ENCODE results near the gene ICAM4.

GRCh38 chr19:10294368-10294697, 7.6 kb downstream of the ICAM4 start:
- TF ChIP-seq CTCF (IDR thresholded peaks at IDR 0.05) (no peak), POLR2A (IDR thresholded peaks at IDR 0.05) (no peak), POLR2AphosphoS5 (IDR thresholded peaks at IDR 0.05) (no peak)
